Left lobe of liver (tissue), 2 donors: Measurements from ENCODE around the gene ABCD2. TPM values are rescaled to one million over a fixed set of nuclear protein-coding genes. Genes with fewer than 3 reads are reported as not detected.
"Not testable (repeated sequence)": the region's sequence is repeated elsewhere in the genome, so short reads cannot be mapped to it uniquely, and the experiment has no call there.

ENCODE experiments used
- ATAC-seq: fragments of 200-7000 bp; cut with Tn5 transposase; one replicate; pipeline ENCODE4 v1.9.1; 2020; ENCODE audit warnings: mild to moderate bottlenecking, moderate library complexity
- DNase-seq: peaks from one replicate; pipeline ENCODE4 v3.0.0-alpha.2; 2020; ENCODE audit warnings: low spot score
- total RNA-seq: library from RNA; stranded (reverse); gene quantifications from one replicate; pipeline ENCODE4 v1.2.1, GENCODE V29; 2021
- donor health status: DM: no; HTN: no; CAD: no; lungs with moderate emphysema.
- donor health status: DM: no; HTN: yes; CAD: no.

ABCD2 gene
- total RNA-seq, 1 donor from 2014 or later: 0.03 TPM

- not testable (repeated sequence) for DNase-seq, ATAC-seq
Observed at GRCh38 chr12:39544211-39544610, 75.4 kb downstream of the ABCD2 start.

- ATAC-seq (no peak), DNase-seq (no peak)
Observed at GRCh38 chr12:39541471-39541870, 78.1 kb downstream of the ABCD2 start.

GRCh38 chr12:39538679-39539104 is 80.9 kb downstream of the ABCD2 start:
- ATAC-seq (no peak), DNase-seq (no peak)

GRCh38 chr12:39533951-39534350 is 85.7 kb downstream of the ABCD2 start:
- ATAC-seq (no peak), DNase-seq (no peak)

- ATAC-seq (no peak), DNase-seq (no peak)
Observed at GRCh38 chr12:39532448-39532847, 87.2 kb downstream of the ABCD2 start.

- ATAC-seq (no peak), DNase-seq (no peak)
Observed at GRCh38 chr12:39526974-39527373, 92.6 kb downstream of the ABCD2 start.

GRCh38 chr12:39522167-39522566 is 97.4 kb downstream of the ABCD2 start:
- ATAC-seq, DNase-seq: not testable (repeated sequence)

GRCh38 chr12:39510001-39510400 is 109.6 kb downstream of the ABCD2 start:
- ATAC-seq (no peak), DNase-seq (no peak)

GRCh38 chr12:39505554-39505953 is 114.0 kb downstream of the ABCD2 start:
- no peak for ATAC-seq
- no peak for DNase-seq

GRCh38 chr12:39505023-39505422 is 114.6 kb downstream of the ABCD2 start:
- ATAC-seq (no peak), DNase-seq (no peak)

GRCh38 chr12:39503439-39503838 is 116.2 kb downstream of the ABCD2 start:
- ATAC-seq: no peak
- DNase-seq: no peak

GRCh38 chr12:39502726-39503125 is 116.9 kb downstream of the ABCD2 start:
- DNase-seq (no peak), ATAC-seq (no peak)

Other genes starting within 250 kb of the ABCD2 start
- gene KIF21A, start 176.7 kb downstream of the ABCD2 start, total RNA-seq: 18.8 TPM